Epithelial cell of esophagus (primary cell): ENCODE measurements around the gene PRKCQ.
A peak's percentile ranks its signal among the peaks of the same experiment; 100 is the strongest.

ENCODE experiments used
- DNase-seq: peaks from one replicate; pipeline ENCODE4 v3.0.0; 2010; ENCODE audit warnings: low read depth
- H3K4me3 ChIP-seq: 2 replicates; pipeline ENCODE4 v1.5.1; 2011; ENCODE audit warnings: mild to moderate bottlenecking, low read length, control low read depth
- CTCF ChIP-seq: IDR thresholded peaks from 2 replicates; pipeline ENCODE4 v1.5.1; 2011; ENCODE audit warnings: low read depth, mild to moderate bottlenecking, low read length, control low read depth, inconsistent platforms; ENCODE audit not compliant: insufficient read depth; ENCODE audit errors: missing control alignments

The PRKCQ gene

DNA sequence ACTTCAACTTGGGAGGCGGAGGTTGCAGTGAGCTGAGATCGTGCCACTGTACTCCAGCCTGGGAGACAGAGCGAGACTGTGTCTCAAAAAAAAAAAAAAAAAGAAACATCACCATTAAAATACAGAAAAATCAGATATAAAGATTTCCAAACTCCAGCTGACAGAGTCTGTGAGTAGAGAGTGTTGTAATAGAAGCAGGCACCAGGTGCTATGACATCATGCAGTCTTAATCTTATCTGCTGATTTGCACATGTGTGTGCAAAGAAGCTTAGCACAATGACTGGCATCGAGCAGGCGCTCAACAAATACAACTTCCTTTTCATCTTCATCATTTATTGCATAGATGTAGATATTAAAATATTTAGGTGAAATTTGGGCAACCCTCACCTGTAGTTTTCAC lies 92.2 kb downstream of the PRKCQ start:
- TF ChIP-seq CTCF = no peak
- DNase-seq = no peak
- no peak overlapping the region for H3K4me3 ChIP-seq

- H3K4me3 ChIP-seq = no peak overlapping the region
- no peak for DNase-seq
- TF ChIP-seq CTCF = no peak
These were observed 93.8 kb downstream of the PRKCQ start for GRCh38 chr10:6486309-6486708.

DNA sequence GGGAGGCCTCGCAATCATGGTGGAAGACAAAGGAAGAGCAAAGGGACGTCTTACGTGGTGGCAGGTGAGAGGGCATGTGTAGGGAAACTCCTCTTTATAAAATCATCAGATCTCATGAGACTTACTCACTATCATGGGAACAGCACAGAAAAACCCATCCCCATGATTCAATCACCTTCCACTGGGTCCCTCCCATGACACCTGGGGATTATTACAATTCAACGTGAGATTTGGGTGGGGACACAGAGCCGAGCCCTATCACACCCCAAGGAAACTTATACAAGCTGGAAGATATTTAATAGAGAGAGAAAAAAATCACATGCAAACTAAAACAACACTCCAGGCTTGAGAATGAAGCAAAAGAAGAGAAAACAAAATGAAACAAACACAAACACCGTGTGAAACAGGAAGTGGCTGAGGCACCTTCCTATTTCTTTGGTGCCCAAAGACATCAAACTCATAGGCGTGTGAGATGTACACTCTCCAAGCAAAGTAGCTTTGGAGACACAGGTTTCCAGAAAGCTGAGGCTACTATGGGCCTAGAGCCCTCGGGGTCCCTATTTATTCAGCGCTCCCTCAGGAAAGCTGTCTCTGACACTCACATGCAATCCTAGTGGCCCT lies 97.2 kb downstream of the PRKCQ start:
- no peak for DNase-seq
- H3K4me3 ChIP-seq = no peak overlapping the region
- TF ChIP-seq CTCF = no peak

DNA sequence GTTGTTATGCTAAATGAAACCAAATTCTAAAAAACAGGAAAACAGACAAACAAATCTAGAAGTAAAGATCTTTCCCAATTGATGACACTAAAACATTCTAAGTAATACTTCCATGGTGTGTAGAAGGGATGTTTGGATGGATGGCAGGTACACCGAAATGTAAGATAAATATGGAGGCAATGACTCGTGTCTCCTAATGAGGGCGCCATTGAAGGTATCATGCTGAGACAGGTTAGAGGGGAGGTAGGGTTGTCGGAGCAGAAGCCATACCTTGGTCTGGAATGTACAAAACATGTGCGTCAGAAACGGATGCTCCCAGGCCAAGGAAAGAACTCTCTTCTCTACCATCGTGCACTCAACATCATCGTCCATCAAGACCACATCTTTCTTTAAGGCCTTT lies 101.4 kb downstream of the PRKCQ start:
- TF ChIP-seq CTCF = no peak
- no peak for DNase-seq

GRCh38 chr10:6476989-6477388 lies 103.1 kb downstream of the PRKCQ start:
- TF ChIP-seq CTCF = no peak
- DNase-seq = peak; percentile 87
- no peak overlapping the region for H3K4me3 ChIP-seq

More for the DNA sequence above, 101.4 kb downstream of the PRKCQ start:
- H3K4me3 ChIP-seq = no peak overlapping the region

DNA sequence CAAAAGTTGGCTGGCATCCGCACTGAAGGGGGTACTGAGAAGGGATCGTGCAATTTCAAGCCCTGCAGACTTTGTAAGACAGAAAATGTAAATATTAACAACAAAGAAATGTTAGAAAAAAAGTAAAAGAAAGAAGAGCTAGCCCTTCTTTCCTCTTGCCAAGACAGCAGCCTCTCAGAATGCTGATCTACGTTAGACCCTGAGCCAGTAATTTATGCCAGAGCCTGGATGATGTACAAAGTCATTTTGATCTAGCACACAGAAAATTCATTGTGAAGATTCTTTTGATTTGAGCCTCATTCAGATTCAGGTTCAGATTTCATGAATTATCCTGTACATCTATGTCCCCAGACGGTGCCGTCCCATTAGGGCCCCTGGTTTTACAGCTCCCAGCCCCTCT lies 105.2 kb downstream of the PRKCQ start:
- H3K4me3 ChIP-seq = no peak overlapping the region
- no peak for DNase-seq
- no peak for TF ChIP-seq CTCF

GRCh38 chr10:6473901-6474370 lies 106.1 kb downstream of the PRKCQ start:
- no peak for TF ChIP-seq CTCF
- peak; percentile 46 for DNase-seq

More at GRCh38 chr10:6473901-6474370, 106.1 kb downstream of the PRKCQ start:
- H3K4me3 ChIP-seq = no peak overlapping the region
